C4-2B (cell line): ENCODE data around the gene SUCO.
A peak's percentile ranks its signal among the peaks of the same experiment; 100 is the strongest.

Source experiments
- H3K27ac ChIP-seq: fragments of 450-650 bp; 2 replicates; pipeline ENCODE4 v1.5.1; 2017
- ZFX ChIP-seq: fragments of 450-650 bp; IDR thresholded peaks from 2 replicates; pipeline ENCODE4 v1.6.1; 2017
- TF ChIP-seq, protein P1 (sequence below): fragments of 450-650 bp; conservative IDR thresholded peaks from 2 replicates; pipeline ENCODE4 v1.5.1; 2017; ENCODE audit warnings: mild to moderate bottlenecking

SUCO gene

DNA sequence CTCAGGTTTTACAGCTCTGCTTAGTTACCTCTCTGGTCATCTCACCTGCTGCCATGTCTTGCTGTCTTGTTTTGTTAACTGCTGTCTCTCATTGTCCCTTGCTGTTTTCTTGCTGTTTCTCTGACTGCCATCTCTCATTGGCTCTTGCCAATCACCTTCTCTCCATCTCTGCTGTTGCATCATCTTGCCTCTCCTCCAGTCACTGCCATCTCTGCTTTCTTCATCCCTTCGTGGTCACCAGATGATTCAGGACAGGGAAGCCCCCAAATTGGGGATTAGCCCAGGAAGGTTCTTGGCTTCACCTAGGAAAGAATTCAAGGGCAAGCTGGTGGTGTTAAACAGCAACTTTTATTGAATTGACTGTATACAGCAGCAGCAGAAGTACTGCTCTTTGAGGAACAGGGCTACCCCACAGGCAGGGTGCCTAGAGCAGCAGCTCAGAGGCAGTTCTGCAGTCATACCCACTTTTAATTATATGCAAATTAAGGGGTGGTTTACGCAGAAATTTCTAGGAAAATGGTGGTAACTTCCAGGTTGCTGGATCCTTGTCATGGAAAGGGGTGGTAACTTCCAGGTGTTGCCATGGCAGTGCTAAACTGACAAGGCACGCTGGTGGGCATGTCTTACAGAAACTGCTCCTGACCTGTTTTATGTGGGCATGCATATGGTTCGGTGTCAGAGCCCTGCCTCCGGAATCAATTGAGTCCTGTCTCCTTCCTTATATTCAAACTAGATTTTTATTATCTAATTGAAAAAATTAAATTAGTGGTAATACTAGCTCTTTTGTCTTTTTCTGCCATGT lies 33.4 kb downstream of the SUCO start:
- TF ChIP-seq, protein P1, sequence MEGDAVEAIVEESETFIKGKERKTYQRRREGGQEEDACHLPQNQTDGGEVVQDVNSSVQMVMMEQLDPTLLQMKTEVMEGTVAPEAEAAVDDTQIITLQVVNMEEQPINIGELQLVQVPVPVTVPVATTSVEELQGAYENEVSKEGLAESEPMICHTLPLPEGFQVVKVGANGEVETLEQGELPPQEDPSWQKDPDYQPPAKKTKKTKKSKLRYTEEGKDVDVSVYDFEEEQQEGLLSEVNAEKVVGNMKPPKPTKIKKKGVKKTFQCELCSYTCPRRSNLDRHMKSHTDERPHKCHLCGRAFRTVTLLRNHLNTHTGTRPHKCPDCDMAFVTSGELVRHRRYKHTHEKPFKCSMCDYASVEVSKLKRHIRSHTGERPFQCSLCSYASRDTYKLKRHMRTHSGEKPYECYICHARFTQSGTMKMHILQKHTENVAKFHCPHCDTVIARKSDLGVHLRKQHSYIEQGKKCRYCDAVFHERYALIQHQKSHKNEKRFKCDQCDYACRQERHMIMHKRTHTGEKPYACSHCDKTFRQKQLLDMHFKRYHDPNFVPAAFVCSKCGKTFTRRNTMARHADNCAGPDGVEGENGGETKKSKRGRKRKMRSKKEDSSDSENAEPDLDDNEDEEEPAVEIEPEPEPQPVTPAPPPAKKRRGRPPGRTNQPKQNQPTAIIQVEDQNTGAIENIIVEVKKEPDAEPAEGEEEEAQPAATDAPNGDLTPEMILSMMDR, result no peak
- TF ChIP-seq ZFX, result no peak
- H3K27ac ChIP-seq, result no peak overlapping the region

DNA sequence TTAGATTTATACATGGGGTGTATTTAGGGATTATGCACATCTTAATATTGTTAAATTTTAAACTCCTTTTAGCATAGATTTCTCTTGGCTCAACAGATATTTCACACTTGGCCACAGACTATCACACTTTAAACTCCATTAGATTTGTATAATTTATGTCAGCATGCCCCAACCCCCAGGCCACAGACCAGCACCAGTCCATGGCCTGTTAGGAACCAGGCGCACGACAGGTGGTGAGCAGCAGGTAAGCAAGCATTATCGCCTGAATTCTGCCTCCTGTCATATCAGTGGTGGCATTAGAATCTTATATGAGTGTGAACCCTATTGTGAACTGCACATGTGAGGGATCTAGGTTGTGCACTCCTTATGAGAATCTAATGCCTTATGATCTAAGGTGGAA lies 34.8 kb downstream of the SUCO start:
- no peak overlapping the region for H3K27ac ChIP-seq
- no peak for TF ChIP-seq ZFX
- TF ChIP-seq, protein P1, result no peak

DNA sequence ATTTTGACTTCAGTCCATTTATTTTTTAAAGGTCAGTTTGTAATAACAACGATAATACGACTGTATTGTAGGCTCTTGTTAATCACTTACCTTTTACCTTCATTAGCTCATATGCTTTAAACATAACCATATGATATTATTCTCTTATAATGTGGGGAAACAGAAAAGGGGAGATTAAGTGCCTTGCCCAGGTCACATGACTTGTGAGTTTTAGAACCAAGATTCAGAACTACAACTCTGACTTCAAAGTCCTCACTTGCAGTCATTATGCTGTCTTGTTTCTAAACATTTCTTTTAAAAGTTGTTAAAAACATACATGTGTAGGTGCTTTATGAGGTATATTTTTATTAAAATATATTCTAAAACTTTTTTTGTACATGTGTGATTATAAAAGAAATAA lies 41.1 kb downstream of the SUCO start:
- no peak overlapping the region for H3K27ac ChIP-seq
- TF ChIP-seq, protein P1, result no peak
- TF ChIP-seq ZFX, result no peak

DNA sequence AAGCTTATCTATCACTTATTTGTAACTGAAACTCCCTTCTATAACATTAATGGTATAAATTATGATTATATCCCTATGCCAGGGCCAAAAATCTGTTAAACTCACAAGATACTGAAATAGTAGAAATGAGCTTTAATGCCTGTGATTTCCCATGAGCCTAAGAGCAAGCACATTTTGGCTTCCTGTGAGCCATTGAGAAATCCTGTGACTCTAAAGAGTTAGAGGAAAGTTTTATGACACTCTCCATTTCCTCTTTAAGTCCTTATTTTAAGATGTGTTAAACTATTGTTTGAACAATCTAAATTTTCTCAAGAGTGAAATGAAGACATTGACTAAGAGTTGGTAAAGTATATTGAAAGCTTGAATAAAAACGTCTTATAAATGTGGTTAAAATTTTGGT lies 45.6 kb downstream of the SUCO start:
- no peak for TF ChIP-seq ZFX
- TF ChIP-seq, protein P1, result no peak
- no peak overlapping the region for H3K27ac ChIP-seq

DNA sequence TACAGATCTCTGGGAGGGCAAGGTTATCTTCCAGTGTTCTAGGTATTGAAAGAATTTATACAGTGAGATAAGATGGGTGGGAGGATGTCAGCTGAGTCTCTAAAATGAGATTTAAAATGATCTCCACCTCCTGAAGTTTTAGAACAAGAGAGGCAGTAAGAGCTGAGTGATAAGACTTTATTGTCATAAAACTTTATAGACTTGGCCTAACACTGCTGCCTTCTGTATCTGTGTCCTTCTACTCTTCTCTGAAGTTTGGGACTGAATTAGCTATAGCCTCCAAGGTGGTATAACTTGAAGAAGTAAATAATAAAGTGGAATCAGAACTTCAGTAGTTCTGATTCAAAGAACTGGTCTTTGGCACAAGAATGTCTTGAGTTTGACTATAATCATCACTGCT lies 48.3 kb downstream of the SUCO start:
- no peak for TF ChIP-seq ZFX
- TF ChIP-seq, protein P1, result no peak
- no peak overlapping the region for H3K27ac ChIP-seq

DNA sequence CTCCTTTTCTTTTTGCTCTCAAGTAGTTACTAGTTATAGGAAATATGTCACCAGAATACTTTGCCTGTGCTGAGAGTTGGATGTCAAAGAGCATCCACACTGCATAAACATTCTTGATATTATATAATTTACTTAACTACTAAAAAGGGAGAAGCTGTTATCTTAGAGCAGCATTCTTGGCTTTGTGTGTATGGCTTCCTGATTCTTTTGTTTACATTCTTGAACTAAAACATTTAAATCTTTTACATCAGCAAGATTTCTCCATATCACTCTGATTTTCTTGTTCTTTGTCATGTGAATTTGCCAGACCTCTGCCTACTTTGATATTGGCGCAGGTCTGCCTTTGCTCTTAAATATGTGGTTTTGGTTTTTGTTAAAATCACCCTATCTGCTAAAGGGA lies 48.8 kb downstream of the SUCO start:
- TF ChIP-seq, protein P1, result no peak
- no peak for TF ChIP-seq ZFX
- H3K27ac ChIP-seq, result no peak overlapping the region

DNA sequence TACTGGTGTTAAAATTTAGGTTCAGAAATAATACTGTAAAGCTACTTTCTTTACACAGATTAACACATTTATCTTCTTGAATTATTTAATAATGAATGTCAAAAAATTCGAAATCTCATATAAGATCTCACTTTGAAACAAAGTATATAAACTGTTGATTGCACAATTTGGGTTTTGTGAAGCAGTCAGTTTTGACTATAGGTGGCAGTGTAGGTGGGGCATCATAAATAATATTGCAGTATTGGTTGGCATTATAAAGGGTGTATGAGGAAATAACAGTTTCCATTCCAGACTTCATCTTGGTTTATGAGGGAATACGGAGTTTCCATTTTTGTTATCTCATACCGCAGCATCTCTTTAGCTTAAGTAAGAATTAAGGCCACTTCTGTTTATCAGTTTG lies 49.9 kb downstream of the SUCO start:
- H3K27ac ChIP-seq, result no peak overlapping the region
- TF ChIP-seq, protein P1, result peak; percentile 48
- TF ChIP-seq ZFX, result no peak
